ENCODE data around the gene PAX3. TPM values are rescaled to one million over a fixed set of nuclear protein-coding genes. Genes with fewer than 3 reads are reported as not detected.

Gene PAX3
- total RNA-seq, 1 donor from 2014 or later: 66.7 TPM

DNA sequence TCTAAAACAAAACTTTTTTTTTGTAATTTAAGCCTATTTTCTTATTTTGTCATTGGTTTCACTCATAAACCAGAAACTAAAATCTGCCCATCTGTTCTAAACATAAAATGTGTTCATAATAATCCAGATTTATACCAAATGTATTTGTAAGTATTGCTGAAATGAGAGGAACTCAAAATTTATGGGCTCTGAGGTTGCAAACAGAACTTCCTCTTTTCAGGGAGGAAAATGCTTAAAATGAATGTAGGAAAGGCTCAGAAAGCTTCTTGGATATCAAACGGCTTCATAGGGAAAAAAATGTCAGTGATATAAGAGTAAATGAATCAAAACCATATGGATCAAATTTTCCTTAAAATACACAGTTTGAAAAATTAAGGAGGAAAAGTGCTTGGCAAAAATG lies 83.9 kb downstream of the PAX3 start:
- no peaks in the 10 kb centered on the region for H3K36me3 Mint-ChIP-seq
- TF ChIP-seq CTCF (conservative IDR thresholded peaks at IDR 0.05): no peak

DNA sequence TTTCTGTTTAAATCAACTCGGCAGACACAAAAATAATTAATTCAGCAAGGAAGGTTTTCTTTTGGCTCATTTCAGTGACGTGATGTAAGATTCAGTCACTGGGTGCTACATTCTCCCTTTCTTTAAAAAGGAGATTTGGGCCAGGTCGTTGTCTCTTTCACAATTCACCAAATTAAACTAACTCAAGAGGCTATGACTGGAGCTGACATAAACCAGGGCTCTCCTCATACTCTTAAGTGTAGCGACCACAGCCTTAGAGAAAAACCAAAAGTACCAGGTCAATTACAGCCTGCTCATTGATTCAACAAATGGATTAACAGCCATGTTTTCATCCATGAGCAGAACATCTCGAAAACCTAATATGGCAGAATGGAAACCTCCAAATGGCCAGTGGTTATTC lies 85.7 kb downstream of the PAX3 start:
- Mint-ChIP-seq H3K4me1 (ENCODE audit: unreplicated experiment) (peaks cover 6% of the 10 kb centered on the region), H3K27ac (no peak overlapping the region), H3K27me3 (peaks cover 96% of the 10 kb centered on the region), H3K4me3 (no peak overlapping the region), H3K9me3 (no peaks in the 10 kb centered on the region), H3K36me3 (no peaks in the 10 kb centered on the region)
- no peak for TF ChIP-seq CTCF (conservative IDR thresholded peaks at IDR 0.05)
- no peak for DNase-seq (ENCODE audit: extremely low spot score, unreplicated experiment)

More for the DNA sequence above, 83.9 kb downstream of the PAX3 start:
- Mint-ChIP-seq H3K9me3 (no peaks in the 10 kb centered on the region), H3K27me3 (peaks cover 98% of the 10 kb centered on the region), H3K4me3 (no peak overlapping the region), H3K27ac (no peak overlapping the region), H3K4me1 (ENCODE audit: unreplicated experiment) (no peaks in the 10 kb centered on the region)
- no peak for DNase-seq (ENCODE audit: extremely low spot score, unreplicated experiment)

DNA sequence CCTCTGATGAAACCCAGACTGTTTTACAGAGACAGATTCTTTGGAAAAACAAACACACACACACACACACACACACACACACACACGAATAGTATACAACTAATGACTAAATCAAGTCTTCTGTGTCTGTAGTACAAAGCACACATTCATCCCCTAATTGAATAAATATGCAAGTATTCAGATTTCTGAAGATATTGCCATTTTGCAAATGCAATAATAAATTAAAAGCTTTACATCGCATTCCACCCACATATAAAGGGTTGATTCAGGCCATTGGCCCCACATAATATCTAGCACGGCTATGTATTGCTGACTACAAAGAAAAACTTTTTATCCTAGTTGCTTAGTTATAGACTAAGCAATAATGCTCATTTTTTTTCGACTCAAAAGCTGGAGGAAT lies 86.2 kb downstream of the PAX3 start:
- Mint-ChIP-seq H3K27me3 (peaks cover 94% of the 10 kb centered on the region), H3K4me1 (ENCODE audit: unreplicated experiment) (peaks cover 6% of the 10 kb centered on the region), H3K9me3 (no peaks in the 10 kb centered on the region), H3K36me3 (no peaks in the 10 kb centered on the region), H3K27ac (no peak overlapping the region), H3K4me3 (no peak overlapping the region)
- DNase-seq (ENCODE audit: extremely low spot score, unreplicated experiment): no peak
- no peak for TF ChIP-seq CTCF (conservative IDR thresholded peaks at IDR 0.05)

GRCh38 chr2:222208010-222208690 lies 90.6 kb downstream of the PAX3 start:
- Mint-ChIP-seq H3K9me3 (no peaks in the 10 kb centered on the region), H3K27me3 (peaks cover 92% of the 10 kb centered on the region), H3K4me1 (ENCODE audit: unreplicated experiment) (peaks cover 6% of the 10 kb centered on the region), H3K4me3 (no peak overlapping the region), H3K36me3 (no peaks in the 10 kb centered on the region), H3K27ac (no peak overlapping the region)
- no peak for TF ChIP-seq CTCF (conservative IDR thresholded peaks at IDR 0.05)
- DNase-seq (ENCODE audit: extremely low spot score, unreplicated experiment): no peak

GRCh38 chr2:222205136-222205535 lies 93.7 kb downstream of the PAX3 start:
- no peak for DNase-seq (ENCODE audit: extremely low spot score, unreplicated experiment)
- H3K27me3 Mint-ChIP-seq: peaks cover 90% of the 10 kb centered on the region
- no peaks in the 10 kb centered on the region for H3K36me3 Mint-ChIP-seq
- H3K4me3 Mint-ChIP-seq: no peak overlapping the region
- no peaks in the 10 kb centered on the region for H3K9me3 Mint-ChIP-seq
- H3K4me1 Mint-ChIP-seq (ENCODE audit: unreplicated experiment): peaks cover 16% of the 10 kb centered on the region
- no peak for TF ChIP-seq CTCF (conservative IDR thresholded peaks at IDR 0.05)
- no peak overlapping the region for H3K27ac Mint-ChIP-seq

Data from type B pancreatic cell (in vitro differentiated cells).